ENCODE results near the gene NAT16. TPM values are rescaled to one million over a fixed set of nuclear protein-coding genes. Genes with fewer than 3 reads are reported as not detected.
"Not testable (repeated sequence)": the region's sequence is repeated elsewhere in the genome, so short reads cannot be mapped to it uniquely, and the experiment has no call there.

Gene NAT16
- polyA plus RNA-seq, 1 experiment: 0.02 TPM

- TF ChIP-seq CTCF (IDR thresholded peaks at IDR 0.05; ENCODE audit: insufficient read depth, low read depth, low read length): no peak
- Histone ChIP-seq H3K4me3 (ENCODE audit: low read depth, low read length) (peak overlapping the region; percentile 36), H3K27me3 (ENCODE audit: control insufficient read depth, insufficient read depth, low read length) (no peaks in the 10 kb centered on the region), H3K36me3 (ENCODE audit: control insufficient read depth, insufficient read depth, low read length) (no peaks in the 10 kb centered on the region)
- ChIA-PET CTCF (interaction anchor here (0.6 to 3.1 kb wide), 6 partner anchors 12 to 227 kb away, joined by 3 to 15 read pairs (median 4); partner anchors contain the start of gene ACHE), POLR2A (interaction anchor here (0.6 to 1.0 kb wide), 4 partner anchors 35 to 528 kb away, joined by 3 to 11 read pairs (median 5); partner anchors contain the start of genes SLC12A9 and TRIM56)
- peak; percentile 97 for DNase-seq (ENCODE audit: low read depth)
Measured at GRCh38 chr7:101121991-101122932, 57.8 kb downstream of the NAT16 start.

- not testable (repeated sequence) for H3K27me3 ChIP-seq (ENCODE audit: control insufficient read depth, insufficient read depth, low read length); H3K4me3 ChIP-seq (ENCODE audit: low read depth, low read length); H3K36me3 ChIP-seq (ENCODE audit: control insufficient read depth, insufficient read depth, low read length); DNase-seq (ENCODE audit: low read depth)
- ChIA-PET POLR2A (interaction anchor here (0.6 to 1.0 kb wide), 4 partner anchors 34 to 528 kb away, joined by 3 to 11 read pairs (median 5); partner anchors contain the start of genes SLC12A9 and TRIM56), CTCF (interaction anchor here (1.4 to 2.4 kb wide), 2 partner anchors 20 to 226 kb away, joined by 4 to 9 read pairs; partner anchors contain the start of gene ACHE)
Measured at GRCh38 chr7:101121631-101121990, 58.5 kb downstream of the NAT16 start.

Small RNAs within 50 kb of the gene (small RNA-seq; reads per million reads assigned to genes)
- 4.6 reads per million, percentile 59 among the genes with 10 or more reads in this experiment for gene MIR4653 (ENCODE audit: insufficient read length, low read depth, low replicate concordance)

Other genes with a start within 250 kb of the NAT16 start
- not detected in 2 replicates for gene MUC3A, start 230.8 kb downstream of the NAT16 start, polyA plus RNA-seq (2011; rRNA removed)
- gene MUC12, start 210.7 kb downstream of the NAT16 start, polyA plus RNA-seq (2011; rRNA removed): 0.89 and 2.0 TPM in 2 replicates
- not detected in 2 replicates for gene MUC17, start 160.2 kb downstream of the NAT16 start, polyA plus RNA-seq (2011; rRNA removed)
- 3.2 and 4.9 TPM in 2 replicates for gene TRIM56, start 94.8 kb downstream of the NAT16 start, polyA plus RNA-seq (2011; rRNA removed)
- 1,118 and 1,433 TPM in 2 replicates for gene SERPINE1, start 53.2 kb downstream of the NAT16 start, polyA plus RNA-seq (2011; rRNA removed)
- 186 and 270 TPM in 2 replicates for gene AP1S1, start 25.8 kb downstream of the NAT16 start, polyA plus RNA-seq (2011; rRNA removed)
- 0.04 TPM in 1 of 2 replicates, not detected in the other for gene VGF, start 14.7 kb downstream of the NAT16 start, polyA plus RNA-seq (2011; rRNA removed)
- gene MOGAT3, start 20.7 kb upstream of the NAT16 start, polyA plus RNA-seq (2011; rRNA removed): not detected in 2 replicates
- 90.9 and 187 TPM in 2 replicates for gene PLOD3, start 37.3 kb upstream of the NAT16 start, polyA plus RNA-seq (2011; rRNA removed)
- gene ZNHIT1, start 37.9 kb upstream of the NAT16 start, polyA plus RNA-seq (2011; rRNA removed): 49.2 and 53.0 TPM in 2 replicates
- gene CLDN15, start 57.5 kb upstream of the NAT16 start, polyA plus RNA-seq (2011; rRNA removed): 2.7 and 3.7 TPM in 2 replicates
- 276 and 329 TPM in 2 replicates for gene FIS1, start 64.8 kb upstream of the NAT16 start, polyA plus RNA-seq (2011; rRNA removed)
- gene IFT22, start 141.5 kb upstream of the NAT16 start, polyA plus RNA-seq (2011; rRNA removed): 59.0 and 65.2 TPM in 2 replicates
- gene COL26A1, start 182.6 kb upstream of the NAT16 start, polyA plus RNA-seq (2011; rRNA removed): 0.29 and 0.48 TPM in 2 replicates

Measured in BJ (cell line).